Right renal pelvis (tissue), 4 donors: ENCODE measurements around the gene GRK3. TPM values are rescaled to one million over a fixed set of nuclear protein-coding genes. Genes with fewer than 3 reads are reported as not detected.

ENCODE experiments used
- DNase-seq, 4 donors: peaks; one replicate each; pipeline ENCODE4 v3.0.0-alpha.2; 2013; ENCODE audit warnings: low read depth in 4 of 4, low spot score in 3 of 4, missing footprints in 1 of 4
- polyA plus RNA-seq, 4 donors: library from polyadenylated mRNA; unstranded; fragments of 120-200 nt; gene quantifications; one replicate each; pipeline ENCODE4 v1.2.1, GENCODE V29; 2013; ENCODE audit not compliant: insufficient read length in 4 of 4

GRK3 gene
- polyA plus RNA-seq, 4 donors, result 8.4 to 13.6 (median 11.5) TPM

- no peak for DNase-seq
Measured at GRCh38 chr22:25718135-25718840, 153.8 kb downstream of the GRK3 start.

GRCh38 chr22:25722223-25722622 lies 157.7 kb downstream of the GRK3 start:
- DNase-seq, result no peak

- DNase-seq, result no peak
Measured at GRCh38 chr22:25722626-25723025, 158.2 kb downstream of the GRK3 start.

GRCh38 chr22:25726241-25726640 lies 161.8 kb downstream of the GRK3 start:
- no peak for DNase-seq

GRCh38 chr22:25728071-25728470 lies 163.6 kb downstream of the GRK3 start:
- DNase-seq, result no peak

GRCh38 chr22:25729016-25729995 lies 164.8 kb downstream of the GRK3 start:
- DNase-seq, result no peak

GRCh38 chr22:25735650-25736049 lies 171.2 kb downstream of the GRK3 start:
- no peak for DNase-seq

- DNase-seq, result no peak
Measured at GRCh38 chr22:25736378-25737011, 172.0 kb downstream of the GRK3 start.

GRCh38 chr22:25739659-25740344 lies 175.3 kb downstream of the GRK3 start:
- no peak for DNase-seq

GRCh38 chr22:25741692-25742626 lies 177.5 kb downstream of the GRK3 start, which contains the start of gene MYO18B:
Gene MYO18B (plus strand): TSS chr22:25742188. CDS start chr22:25761093, 18,905 bp downstream.
- no peak for DNase-seq

- no peak for DNase-seq
Measured at GRCh38 chr22:25742918-25743708, 178.6 kb downstream of the GRK3 start.

- no peak for DNase-seq
Measured at GRCh38 chr22:25744694-25745093, 180.2 kb downstream of the GRK3 start.

- DNase-seq, result no peak
Measured at GRCh38 chr22:25745341-25746011, 181.0 kb downstream of the GRK3 start.

- no peak for DNase-seq
Measured at GRCh38 chr22:25746012-25746373, 181.5 kb downstream of the GRK3 start.

- no peak for DNase-seq
Measured at GRCh38 chr22:25747245-25747944, 182.9 kb downstream of the GRK3 start.

- no peak for DNase-seq
Measured at GRCh38 chr22:25748140-25748539, 183.7 kb downstream of the GRK3 start.

GRCh38 chr22:25748704-25749103 lies 184.2 kb downstream of the GRK3 start:
- DNase-seq, result no peak
